Activated CD8-positive, alpha-beta T cell treated with anti-CD3 and anti-CD28 coated beads, Interleukin-2, amount 10 ng/mL, durations not matched to agents 7 days and 5 days (primary cell): ENCODE data around the gene RAB40C. TPM values are rescaled to one million over a fixed set of nuclear protein-coding genes. Genes with fewer than 3 reads are reported as not detected.

ENCODE experiments used
- ATAC-seq: fragments of 150-1000 bp; cut with Tn5 transposase; one replicate; pipeline ENCODE4 v1.10.0; 2021; ENCODE audit warnings: moderate library complexity
- CTCF ChIA-PET: fragments of 350-600 bp; sonication (Branson Sonifier 250); formaldehyde crosslinking; loops from one replicate; lab custom pipeline; 2021; ENCODE audit warnings: antibody characterized with exemption; lab: Charles Lee
- POLR2A ChIA-PET: fragments of 350-600 bp; sonication (Branson Sonifier 250); formaldehyde crosslinking; loops from one replicate; lab custom pipeline; 2021; ENCODE audit warnings: antibody characterized with exemption; lab: Charles Lee
- DNase-seq: peaks from one replicate; pipeline ENCODE4 v3.0.0-alpha.2; 2020
- H3K27ac Mint-ChIP-seq: one replicate; pipeline ENCODE4 v1.8.0; 2021; ENCODE audit warnings: mild to moderate bottlenecking, mixed read lengths
- H3K27me3 Mint-ChIP-seq: one replicate; pipeline ENCODE4 v1.8.0; 2021; ENCODE audit warnings: low read depth, mixed read lengths
- H3K36me3 Mint-ChIP-seq: one replicate; pipeline ENCODE4 v1.8.0; 2021; ENCODE audit warnings: low read depth, mixed read lengths
- H3K4me1 Mint-ChIP-seq: one replicate; pipeline ENCODE4 v1.8.0; 2021; ENCODE audit warnings: low read depth, mixed read lengths
- H3K4me3 Mint-ChIP-seq: one replicate; pipeline ENCODE4 v1.8.0; 2021; ENCODE audit warnings: mild to moderate bottlenecking, mixed read lengths
- H3K9me3 Mint-ChIP-seq: one replicate; pipeline ENCODE4 v1.8.0; 2022; ENCODE audit warnings: mixed read lengths; ENCODE audit not compliant: insufficient read depth
- total RNA-seq, 2 experiments: library from RNA; stranded (reverse); gene quantifications; one replicate each; pipeline ENCODE4 v1.2.3, GENCODE V29; 2021

Gene RAB40C
- total RNA-seq, 2 experiments from 2014 or later: 13.1 to 15.0 TPM

DNA sequence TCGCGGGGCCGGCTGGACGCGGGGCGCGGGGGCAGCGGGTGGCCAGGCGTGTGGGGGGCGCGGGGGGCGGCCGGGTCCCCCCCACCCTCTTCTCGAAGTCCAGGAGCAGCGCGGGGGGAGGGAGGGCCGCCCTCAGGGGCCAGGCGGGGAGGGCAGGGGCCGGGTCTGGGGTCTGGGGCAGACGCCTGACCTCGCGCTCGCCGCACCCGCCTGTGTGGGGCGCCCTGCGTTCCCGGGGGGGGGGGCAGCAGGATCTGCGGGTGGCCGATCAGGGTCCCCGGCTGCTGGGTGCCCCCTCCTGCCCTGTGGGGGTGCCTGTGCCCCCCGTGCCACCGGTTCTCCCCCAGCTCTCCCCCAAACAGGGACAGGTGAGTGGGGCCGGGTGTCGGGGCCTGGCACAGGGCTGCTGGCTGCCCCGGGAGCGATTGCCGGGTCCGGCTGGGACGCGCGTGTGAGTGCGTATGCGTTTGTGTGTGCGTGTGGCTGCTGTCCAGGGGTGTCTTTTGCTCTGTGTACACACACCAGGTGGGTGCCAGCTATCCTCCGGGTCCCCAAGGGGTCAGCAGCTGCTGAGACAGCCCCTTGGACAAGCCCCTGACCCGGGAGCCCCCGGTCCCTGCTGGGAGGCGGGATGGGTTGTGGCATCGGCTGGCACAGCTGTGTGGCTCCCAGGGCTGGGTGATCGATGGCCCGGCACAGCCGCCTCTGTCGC lies 29.0 kb upstream of the RAB40C start:
- ChIA-PET POLR2A (no interaction called here), CTCF (no interaction called here)
- no peak for DNase-seq
- Mint-ChIP-seq H3K27me3 (peaks cover 12% of the 10 kb centered on the region), H3K27ac (no peak overlapping the region), H3K4me1 (no peaks in the 10 kb centered on the region), H3K4me3 (no peak overlapping the region), H3K36me3 (no peaks in the 10 kb centered on the region), H3K9me3 (no peaks in the 10 kb centered on the region)
- ATAC-seq: no peak

DNA sequence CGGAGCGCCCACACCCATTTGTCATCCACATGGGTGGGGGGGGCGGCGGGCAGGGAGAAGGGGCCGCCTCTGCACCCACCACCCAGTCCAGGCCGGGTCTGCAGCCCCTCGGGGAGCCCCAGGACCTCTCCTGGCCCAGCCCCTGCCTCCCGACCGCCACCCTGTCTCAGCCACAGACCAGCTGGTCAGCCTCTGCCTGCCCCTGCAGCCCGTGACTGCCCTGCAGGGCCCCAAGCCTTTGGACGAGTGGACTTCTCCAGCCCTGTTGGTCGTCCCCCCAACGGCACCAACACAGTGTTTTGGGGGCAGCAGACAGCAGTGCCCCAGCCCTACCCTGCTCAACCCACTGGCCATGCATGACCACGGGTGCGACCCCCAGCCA lies 28.5 kb upstream of the RAB40C start:
- CTCF ChIA-PET: no interaction called here
- H3K4me3 Mint-ChIP-seq: no peak overlapping the region
- POLR2A ChIA-PET: no interaction called here
- no peaks in the 10 kb centered on the region for H3K9me3 Mint-ChIP-seq
- no peak overlapping the region for H3K27ac Mint-ChIP-seq
- peaks cover 2% of the 10 kb centered on the region for H3K4me1 Mint-ChIP-seq
- no peak for DNase-seq
- no peaks in the 10 kb centered on the region for H3K36me3 Mint-ChIP-seq
- ATAC-seq: no peak
- peaks cover 12% of the 10 kb centered on the region for H3K27me3 Mint-ChIP-seq

DNA sequence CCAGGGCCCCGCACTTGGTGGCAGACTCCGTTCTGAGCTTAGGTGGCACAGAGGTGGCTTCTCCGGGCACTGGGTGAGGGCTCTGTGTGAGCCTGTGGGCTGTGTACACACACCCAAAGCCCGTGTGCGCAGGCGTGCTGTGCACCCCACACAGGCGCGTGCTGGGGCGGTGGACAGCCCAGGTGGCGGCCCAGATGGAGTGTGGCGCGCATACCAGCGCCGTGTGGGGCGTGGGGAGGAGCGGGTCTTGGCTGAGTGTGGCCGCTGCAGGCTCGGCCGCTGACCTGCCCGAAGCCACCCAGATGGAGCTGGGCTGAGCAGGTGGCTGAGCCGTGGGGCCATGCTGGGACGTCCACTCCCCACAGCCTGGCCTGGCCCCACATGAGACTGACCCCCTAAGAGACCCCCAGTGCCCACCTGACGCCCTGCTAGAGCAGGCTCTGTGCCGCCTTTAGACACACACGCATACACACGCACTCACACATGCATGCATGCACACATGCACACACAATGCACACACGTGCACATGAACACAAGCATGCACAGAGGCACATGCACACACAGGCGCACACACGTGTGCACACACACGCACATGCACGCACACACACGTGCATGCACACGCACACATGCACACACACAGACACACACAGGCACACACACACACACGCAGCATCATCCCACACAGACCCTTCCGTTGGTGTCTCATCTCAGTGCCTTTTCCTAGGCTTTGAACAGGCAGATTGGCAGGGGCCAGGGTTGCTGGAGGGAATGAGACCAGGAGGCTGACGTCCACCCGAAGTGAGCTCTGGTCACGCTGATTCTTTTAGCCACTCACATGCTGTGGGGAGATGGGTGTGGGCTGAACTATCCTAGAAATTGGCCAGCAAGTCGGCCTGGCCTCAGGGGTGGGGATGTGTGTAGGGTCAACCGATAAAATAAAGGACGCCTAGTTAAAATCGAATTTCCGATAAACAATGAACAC lies 27.6 kb upstream of the RAB40C start:
- ChIA-PET POLR2A (no interaction called here), CTCF (no interaction called here)
- peaks cover 10% of the 10 kb centered on the region for H3K4me1 Mint-ChIP-seq
- ATAC-seq: no peak
- peaks cover 12% of the 10 kb centered on the region for H3K27me3 Mint-ChIP-seq
- H3K36me3 Mint-ChIP-seq: no peaks in the 10 kb centered on the region
- H3K9me3 Mint-ChIP-seq: no peaks in the 10 kb centered on the region
- no peak for DNase-seq
- no peak overlapping the region for H3K27ac Mint-ChIP-seq
- H3K4me3 Mint-ChIP-seq: no peak overlapping the region

GRCh38 chr16:563072-563644 lies 26.7 kb upstream of the RAB40C start:
- Mint-ChIP-seq H3K27ac (no peak overlapping the region), H3K9me3 (no peaks in the 10 kb centered on the region), H3K4me1 (peaks cover 11% of the 10 kb centered on the region), H3K36me3 (no peaks in the 10 kb centered on the region), H3K4me3 (no peak overlapping the region), H3K27me3 (peaks cover 12% of the 10 kb centered on the region)
- CTCF ChIA-PET: no interaction called here
- DNase-seq (no peak), ATAC-seq (no peak)
- POLR2A ChIA-PET: no interaction called here

DNA sequence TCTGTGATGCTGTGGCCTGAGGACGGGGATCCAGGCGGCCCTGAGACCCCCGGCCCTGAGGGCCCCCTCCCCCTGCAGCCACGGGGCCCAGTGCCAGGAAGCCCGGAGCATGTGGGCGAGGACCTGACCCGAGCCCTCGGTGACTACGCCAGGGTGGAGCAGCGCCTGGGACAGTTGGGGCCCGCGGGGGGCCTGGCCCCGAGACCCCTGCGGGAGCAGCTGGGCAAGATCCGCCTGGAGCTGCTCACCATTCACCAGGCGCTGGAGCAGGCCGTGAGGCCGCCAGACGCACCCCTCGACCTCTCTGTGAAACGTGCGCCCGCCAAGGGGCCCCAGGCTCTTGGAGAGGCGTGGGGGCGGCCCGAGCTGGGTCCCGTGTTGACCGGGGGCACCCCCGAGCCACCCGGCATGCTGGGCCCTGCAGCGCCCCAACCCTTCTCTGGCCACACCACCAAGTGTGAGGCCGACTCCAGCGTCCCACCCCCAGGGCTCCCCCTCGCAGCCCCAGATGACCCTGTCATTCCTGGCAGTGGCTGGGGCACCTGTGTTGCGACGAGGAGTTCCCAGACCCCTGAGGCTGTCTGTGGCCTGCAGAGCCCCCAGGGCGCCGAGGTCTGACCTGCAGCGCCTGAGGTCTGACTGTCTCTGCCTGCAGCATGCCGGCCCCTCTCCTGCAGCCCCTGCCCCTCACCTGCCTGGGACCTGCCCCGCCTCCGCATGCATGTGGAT lies 25.0 kb upstream of the RAB40C start:
- H3K9me3 Mint-ChIP-seq: no peaks in the 10 kb centered on the region
- H3K27ac Mint-ChIP-seq: no peak overlapping the region
- CTCF ChIA-PET: interaction anchor here (0.9 kb wide), 1 partner anchor 72 kb away, joined by 3 read pairs; the partner anchor contains the start of gene METTL26
- peaks cover 18% of the 10 kb centered on the region for H3K4me1 Mint-ChIP-seq
- no peaks in the 10 kb centered on the region for H3K36me3 Mint-ChIP-seq
- ATAC-seq (no peak), DNase-seq (no peak)
- POLR2A ChIA-PET: no interaction called here
- H3K4me3 Mint-ChIP-seq: no peak overlapping the region
- peaks cover 5% of the 10 kb centered on the region for H3K27me3 Mint-ChIP-seq

DNA sequence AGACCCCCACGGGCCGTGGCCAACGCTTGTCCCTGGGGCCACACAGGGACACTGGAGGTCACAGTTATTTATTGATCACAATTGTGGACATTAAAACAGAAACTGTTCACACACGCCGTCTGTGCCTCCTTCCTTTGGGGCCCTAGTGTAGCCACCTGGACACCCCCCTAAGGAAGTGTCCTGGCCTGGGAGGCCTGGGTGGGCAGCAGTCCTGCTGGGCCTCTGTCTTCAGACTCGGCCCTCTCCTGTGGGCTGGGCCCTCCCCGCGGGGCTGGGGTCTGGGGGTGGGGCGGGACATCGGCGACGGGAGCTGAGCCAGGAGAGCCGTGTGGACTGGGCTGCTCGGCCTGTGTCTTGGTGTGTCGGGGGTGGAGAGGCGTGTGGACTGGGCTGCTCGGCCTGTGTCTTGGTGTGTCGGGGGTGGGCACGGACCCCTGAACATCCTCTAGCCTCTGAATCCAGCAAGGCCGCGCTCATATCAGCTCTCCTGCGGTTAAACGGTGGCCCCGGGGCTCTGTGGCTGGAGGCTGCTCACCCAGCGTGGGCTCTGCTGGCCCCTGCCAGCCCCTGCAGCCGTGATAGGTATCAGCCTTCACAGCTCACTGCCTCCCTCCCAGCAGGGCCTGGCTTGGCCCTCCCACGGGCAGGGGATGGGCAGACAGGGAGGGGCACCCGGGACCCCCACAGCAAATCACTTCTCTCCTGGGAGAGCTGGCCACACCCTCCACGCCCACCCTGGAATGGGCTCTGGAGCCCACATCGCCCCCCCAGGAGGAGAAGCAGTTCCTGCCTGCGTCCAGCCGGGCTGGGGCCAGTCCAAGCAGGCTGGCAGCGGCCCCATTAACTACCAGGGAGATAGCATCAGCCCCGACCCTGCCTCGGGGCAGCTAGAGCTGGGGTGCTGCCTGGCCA lies 24.2 kb upstream of the RAB40C start:
- DNase-seq (no peak), ATAC-seq (no peak)
- Mint-ChIP-seq H3K27ac (no peak overlapping the region), H3K27me3 (peaks cover 5% of the 10 kb centered on the region), H3K9me3 (no peaks in the 10 kb centered on the region), H3K36me3 (no peaks in the 10 kb centered on the region), H3K4me3 (no peak overlapping the region), H3K4me1 (peaks cover 20% of the 10 kb centered on the region)
- POLR2A ChIA-PET: interaction anchor here (1.3 kb wide), 1 partner anchor 37 kb away, joined by 3 read pairs; no protein-coding TSS in a partner anchor
- CTCF ChIA-PET: interaction anchor here (0.9 kb wide), 1 partner anchor 71 kb away, joined by 3 read pairs; the partner anchor contains the start of gene METTL26

DNA sequence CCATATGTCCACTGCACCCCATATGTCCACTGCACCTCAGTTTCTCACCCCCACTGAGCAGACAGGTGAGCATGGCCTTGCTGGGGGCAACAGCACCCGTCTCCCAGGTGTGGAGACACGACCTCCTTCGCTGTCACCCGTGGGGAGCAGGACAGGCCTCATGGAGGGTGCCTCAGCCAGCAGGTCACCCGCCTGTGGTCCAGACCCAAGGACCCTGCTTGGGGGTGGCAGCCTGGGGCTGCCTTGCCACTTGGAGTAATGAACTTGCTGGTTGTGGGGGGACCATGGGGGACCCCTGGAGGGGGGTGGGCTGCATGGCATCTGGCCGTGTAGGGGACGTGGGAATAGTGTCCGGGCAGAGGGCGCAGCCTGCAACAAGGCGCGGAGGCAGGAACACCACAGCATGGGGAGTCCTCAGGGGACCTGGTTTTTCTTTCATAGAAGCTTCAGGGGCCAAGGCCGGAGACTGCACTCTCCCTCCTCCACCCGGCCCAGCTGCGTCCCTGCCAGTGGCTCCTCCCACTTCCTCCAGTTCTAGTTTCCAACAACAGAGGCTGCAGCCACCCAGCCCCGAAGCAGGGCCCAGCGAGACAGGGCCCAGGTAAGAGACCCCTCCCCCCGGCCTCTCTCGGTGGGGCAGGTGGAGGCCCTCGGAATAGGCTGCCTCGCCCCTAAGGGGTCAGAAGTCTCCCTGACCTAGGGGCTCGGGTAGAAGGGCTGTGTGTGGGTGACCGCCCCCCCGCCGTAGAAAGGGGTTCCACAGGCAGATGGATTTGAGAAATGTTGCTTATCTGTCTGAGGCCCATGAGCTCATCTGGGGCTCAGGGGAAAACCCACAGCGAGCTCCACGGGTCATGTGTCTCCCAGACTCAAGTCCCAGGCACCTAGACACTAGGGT lies 23.1 kb upstream of the RAB40C start, which contains the start of gene NHLRC4:
TSS of gene NHLRC4 (plus strand) at position 531 of the 898 bp plus-strand sequence. CDS start 1,043 bp downstream, outside the sequence.
- Mint-ChIP-seq H3K4me3 (peak within 1 kb of the TSS; percentile 58), H3K27me3 (peaks cover 3% of the 10 kb centered on the region), H3K4me1 (peaks cover 29% of the 10 kb centered on the region), H3K36me3 (no peaks in the 10 kb centered on the region), H3K9me3 (no peaks in the 10 kb centered on the region), H3K27ac (peak within 1 kb of the TSS; percentile 78)
- peak; percentile 82 for DNase-seq
- POLR2A ChIA-PET: interaction anchor here (0.7 to 1.3 kb wide), 3 partner anchors 9 to 40 kb away, joined by 3 to 4 read pairs (median 3); partner anchors contain the start of gene CAPN15
- ATAC-seq: peak; percentile 56
- CTCF ChIA-PET: no interaction called here

DNA sequence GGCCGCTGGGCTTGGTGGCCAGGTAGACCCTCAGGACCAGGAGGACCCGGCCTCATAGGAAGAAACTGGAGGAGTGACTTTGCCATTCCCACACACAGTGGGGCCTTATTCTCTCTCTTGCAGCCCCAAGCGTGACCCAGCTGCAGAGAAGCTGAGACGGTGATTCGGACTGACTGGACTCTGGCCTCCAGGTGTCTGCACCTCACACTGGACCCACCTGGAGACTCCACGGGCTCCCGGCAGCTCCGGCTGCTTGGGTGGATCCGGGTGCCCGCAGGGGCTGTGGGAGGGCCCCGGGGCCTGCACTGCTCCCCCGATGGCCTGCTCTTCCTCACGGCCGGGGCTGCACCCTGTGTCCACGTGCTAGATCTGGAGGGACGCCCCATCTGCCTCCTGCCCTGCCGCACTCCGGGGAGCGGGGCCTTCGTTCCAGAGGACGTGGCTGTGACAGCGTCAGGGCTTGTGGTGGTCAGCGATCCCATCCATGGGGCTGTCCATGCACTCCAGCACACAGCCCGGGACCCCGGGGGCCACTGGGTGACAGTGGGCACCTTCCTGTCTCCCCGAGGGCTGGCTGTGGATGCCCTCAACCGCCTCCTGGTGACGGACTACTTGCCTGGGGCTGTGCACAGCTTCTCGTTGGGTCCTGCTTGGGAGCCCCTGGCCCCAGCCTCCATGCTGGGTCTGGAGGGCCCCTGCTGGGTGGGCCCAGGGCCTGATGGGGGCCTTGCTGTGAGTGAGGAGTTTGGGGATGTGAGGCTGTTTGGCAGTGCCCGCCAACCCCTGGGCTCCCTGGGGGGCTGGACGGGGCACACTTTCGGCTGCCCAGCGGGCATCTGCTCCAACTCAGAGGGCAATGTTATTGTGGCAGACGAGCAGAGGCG lies 22.3 kb upstream of the RAB40C start:
- Mint-ChIP-seq H3K27ac (peak overlapping the region; percentile 78), H3K4me3 (peak overlapping the region; percentile 58), H3K27me3 (no peaks in the 10 kb centered on the region), H3K4me1 (peaks cover 31% of the 10 kb centered on the region), H3K36me3 (no peaks in the 10 kb centered on the region), H3K9me3 (no peaks in the 10 kb centered on the region)
- ChIA-PET POLR2A (interaction anchor here (0.5 to 1.3 kb wide), 2 partner anchors 9 to 230 kb away, joined by 3 read pairs; no protein-coding TSS in a partner anchor), CTCF (interaction anchor here (1.1 kb wide), 1 partner anchor 9 kb away, joined by 3 read pairs; no protein-coding TSS in a partner anchor)
- ATAC-seq (no peak), DNase-seq (no peak)
